H9 (cell line): ENCODE data around the gene USP22. TPM values are rescaled to one million over a fixed set of nuclear protein-coding genes. Genes with fewer than 3 reads are reported as not detected.

Source experiments
- DNase-seq: peaks from one replicate; pipeline ENCODE4 v3.0.0-alpha.2; 2017
- H2AFZ ChIP-seq: one replicate; pipeline ENCODE4 v1.6.1; 2013; ENCODE audit warnings: mild to moderate bottlenecking, low read length, control low read depth, moderate library complexity
- H2AK5ac ChIP-seq: 2 replicates; pipeline ENCODE4 v1.6.1; 2013; ENCODE audit warnings: low read length, control low read depth, mixed read lengths; ENCODE audit not compliant: insufficient read length
- H2BK120ac ChIP-seq: one replicate; pipeline ENCODE4 v1.6.1; 2013; ENCODE audit warnings: low read depth, mild to moderate bottlenecking, low read length, control low read depth, inconsistent platforms; ENCODE audit not compliant: poor library complexity, severe bottlenecking
- H2BK12ac ChIP-seq: 2 replicates; pipeline ENCODE4 v1.6.1; 2013; ENCODE audit warnings: low read length, control low read depth, mixed read lengths, low read depth; ENCODE audit not compliant: insufficient read length
- H2BK15ac ChIP-seq: 2 replicates; pipeline ENCODE4 v1.6.1; 2013; ENCODE audit warnings: low read depth, low read length, control low read depth
- H2BK20ac ChIP-seq: one replicate; pipeline ENCODE4 v1.6.1; 2013; ENCODE audit warnings: low read depth, mild to moderate bottlenecking, low read length, control low read depth, inconsistent platforms; ENCODE audit not compliant: poor library complexity, severe bottlenecking
- H2BK5ac ChIP-seq: 2 replicates; pipeline ENCODE4 v1.6.1; 2013; ENCODE audit warnings: low read length, control low read depth, mixed read lengths; ENCODE audit not compliant: insufficient read length
- H3K14ac ChIP-seq: 2 replicates; pipeline ENCODE4 v1.6.1; 2013; ENCODE audit warnings: low read length, control low read depth; ENCODE audit not compliant: insufficient read depth
- H3K18ac ChIP-seq: 2 replicates; pipeline ENCODE4 v1.6.1; 2013; ENCODE audit warnings: low read depth, mild to moderate bottlenecking, mixed read lengths, low read length, control low read depth; ENCODE audit not compliant: insufficient read length
- H3K23ac ChIP-seq: 2 replicates; pipeline ENCODE4 v1.6.1; 2013; ENCODE audit warnings: low read length, control low read depth, mixed read lengths, low read depth; ENCODE audit not compliant: insufficient read length
- H3K23me2 ChIP-seq: 2 replicates; pipeline ENCODE4 v1.6.1; 2013; ENCODE audit warnings: low read depth, mild to moderate bottlenecking, mixed read lengths, low read length, control low read depth; ENCODE audit not compliant: insufficient read length, poor library complexity, severe bottlenecking
- H3K27ac ChIP-seq: 2 replicates; pipeline ENCODE4 v1.5.1; 2013; ENCODE audit warnings: low read length, control low read depth, mixed read lengths, low read depth; ENCODE audit not compliant: insufficient read length
- H3K27me3 ChIP-seq: 2 replicates; pipeline ENCODE4 v1.6.1; 2013; ENCODE audit warnings: low read length, control low read depth, inconsistent platforms; ENCODE audit not compliant: insufficient read depth
- H3K4ac ChIP-seq: 2 replicates; pipeline ENCODE4 v1.6.1; 2013; ENCODE audit warnings: low read depth, mild to moderate bottlenecking, control low read depth, inconsistent platforms, low read length, moderate library complexity
- H3K4me1 ChIP-seq: 2 replicates; pipeline ENCODE4 v1.6.1; 2013; ENCODE audit warnings: low read length, control low read depth, inconsistent platforms; ENCODE audit not compliant: insufficient read depth
- H3K4me2 ChIP-seq: 2 replicates; pipeline ENCODE4 v1.6.1; 2013; ENCODE audit warnings: low read length, control low read depth, mixed read lengths; ENCODE audit not compliant: insufficient read length, insufficient read depth
- H3K56ac ChIP-seq: 2 replicates; pipeline ENCODE4 v1.6.1; 2013; ENCODE audit warnings: low read depth, mild to moderate bottlenecking, mixed read lengths, low read length, control low read depth; ENCODE audit not compliant: insufficient read length
- H3K79me1 ChIP-seq: 2 replicates; pipeline ENCODE4 v1.6.1; 2013; ENCODE audit warnings: low read depth, mild to moderate bottlenecking, moderate library complexity, low read length, control low read depth, inconsistent platforms; ENCODE audit not compliant: insufficient read depth, poor library complexity, severe bottlenecking
- H3K79me2 ChIP-seq: 2 replicates; pipeline ENCODE4 v1.6.1; 2013; ENCODE audit warnings: low read length, control low read depth, inconsistent platforms; ENCODE audit not compliant: insufficient read depth
- H3K9ac ChIP-seq: 2 replicates; pipeline ENCODE4 v1.6.1; 2013; ENCODE audit warnings: low read length, control low read depth, mixed read lengths; ENCODE audit not compliant: insufficient read length; ENCODE audit errors: extremely low read depth
- H3K9me3 ChIP-seq: one replicate; pipeline ENCODE4 v1.6.1; 2013; ENCODE audit warnings: low read depth, low read length, inconsistent platforms; ENCODE audit not compliant: control insufficient read depth
- H3T11ph ChIP-seq: one replicate; pipeline ENCODE4 v1.6.1; 2013; ENCODE audit warnings: mild to moderate bottlenecking, low read length, control low read depth, inconsistent platforms
- H4K20me1 ChIP-seq: one replicate; pipeline ENCODE4 v1.6.1; 2013; ENCODE audit not compliant: control insufficient read depth, insufficient read length, insufficient read depth
- H4K5ac ChIP-seq: 2 replicates; pipeline ENCODE4 v1.6.1; 2013; ENCODE audit warnings: low read depth, mild to moderate bottlenecking, mixed read lengths, low read length, control low read depth; ENCODE audit not compliant: insufficient read length
- H4K8ac ChIP-seq: replicated peaks from 2 replicates; pipeline ENCODE4 v1.6.1; 2013; ENCODE audit warnings: low read length, control low read depth, mixed read lengths, low read depth; ENCODE audit not compliant: insufficient read length
- H4K91ac ChIP-seq: 2 replicates; pipeline ENCODE4 v1.6.1; 2013; ENCODE audit warnings: low read depth, mild to moderate bottlenecking, moderate library complexity, mixed read lengths, low read length, control low read depth; ENCODE audit not compliant: insufficient read length
- H3K27ac Mint-ChIP-seq, 3 experiments: 2 replicates in 2 of 3; 3 replicates in 1 of 3; pipeline ENCODE4 v1.8.0; 2020 to 2021; ENCODE audit warnings: mixed read lengths in 3 of 3, mild to moderate bottlenecking in 1 of 3, moderate library complexity in 1 of 3
- H3K27me3 Mint-ChIP-seq: 2 replicates; pipeline ENCODE4 v1.8.0; 2021; ENCODE audit warnings: low read depth, mild to moderate bottlenecking, moderate library complexity, mixed read lengths
- H3K36me3 Mint-ChIP-seq, 3 experiments: 2 replicates in 2 of 3; 3 replicates in 1 of 3; pipeline ENCODE4 v1.8.0; 2020 to 2021; ENCODE audit warnings: low read depth in 3 of 3, mixed read lengths in 3 of 3; ENCODE audit not compliant: insufficient read depth in 1 of 3
- H3K4me1 Mint-ChIP-seq, 2 experiments: 2 replicates each; pipeline ENCODE4 v1.8.0; 2020; ENCODE audit warnings: mixed read lengths in 2 of 2
- H3K4me3 Mint-ChIP-seq, 2 experiments: 2 replicates in 1 of 2; 3 replicates in 1 of 2; pipeline ENCODE4 v1.8.0; 2020 to 2021; ENCODE audit warnings: mild to moderate bottlenecking in 2 of 2, mixed read lengths in 2 of 2, moderate library complexity in 1 of 2
- H3K9me3 Mint-ChIP-seq, 2 experiments: 2 replicates in 1 of 2; 3 replicates in 1 of 2; pipeline ENCODE4 v1.8.0; 2020; ENCODE audit warnings: mild to moderate bottlenecking in 2 of 2, mixed read lengths in 2 of 2, moderate library complexity in 1 of 2
- CTCF ChIP-seq: fragments of 200-600 bp; sonication (generic); conservative IDR thresholded peaks from 3 replicates; pipeline ENCODE4 v1.8.0; 2021; ENCODE audit warnings: antibody characterized with exemption, mild to moderate bottlenecking
- WGBS: extraction: QIAGEN DNeasy Blood & Tissue Kit; methylation state at CpG from one replicate; pipeline ENCODE4 v1.1.7; 2013; ENCODE audit warnings: missing lambda C conversion rate, low lambda C conversion rate, mixed read lengths; ENCODE audit not compliant: insufficient read length; ENCODE audit errors: extremely low coverage; 5-methylcytosine and 5-hydroxymethylcytosine counted together
- total RNA-seq: library from RNA; stranded (reverse); gene quantifications from 2 replicates; pipeline ENCODE4 v1.2.1, GENCODE V29; 2021

Gene USP22
- total RNA-seq, 1 experiment from 2014 or later = 345 TPM

- Histone ChIP-seq H3K23ac (no peak overlapping the region), H3K79me1 (no peaks in the 10 kb centered on the region), H2AK5ac (no peak overlapping the region), H3K79me2 (no peaks in the 10 kb centered on the region; the same call in 1 of the 2 replicates), H4K20me1 (peaks cover 2% of the 10 kb centered on the region), H2BK5ac (no peak overlapping the region), H3K27me3 (no peaks in the 10 kb centered on the region), H3K23me2 (no peaks in the 10 kb centered on the region), H2BK120ac (no peak overlapping the region), H3K4ac (no peak overlapping the region), H4K5ac (no peak overlapping the region), H4K91ac (no peak overlapping the region), H3K14ac (no peak overlapping the region), H3K27ac (no peak overlapping the region), H3K9me3 (no peaks in the 10 kb centered on the region), H3K18ac (no peak overlapping the region), H3K9ac (no peak overlapping the region), H3T11ph (no peak overlapping the region), H2AFZ (no peak overlapping the region), H2BK15ac (no peak overlapping the region), H3K4me1 (no peaks in the 10 kb centered on the region), H3K56ac (no peak overlapping the region), H2BK20ac (no peak overlapping the region), H3K4me2 (no peak overlapping the region), H4K8ac (no peak overlapping the region), H2BK12ac (no peak overlapping the region)
- H3K27me3 Mint-ChIP-seq = no peaks in the 10 kb centered on the region
- H3K4me1 Mint-ChIP-seq = no peaks in the 10 kb centered on the region
- no peaks in the 10 kb centered on the region; a peak in 1 of 5 replicates for H3K9me3 Mint-ChIP-seq
- H3K4me3 Mint-ChIP-seq = no peak overlapping the region
- WGBS = no CpG with 5 or more reads among the region's 9 CpGs
- no peak for DNase-seq
- peak overlapping the region; percentile 70 to 92 (median 84); a peak in 3 of 7 replicates for H3K27ac Mint-ChIP-seq
- TF ChIP-seq CTCF = no peak
- H3K36me3 Mint-ChIP-seq = peaks cover 78 to 100% (median 99%) of the 10 kb centered on the region in 3 experiments
Measured at GRCh38 chr17:21007646-21008045, 35.2 kb downstream of the USP22 start.
